CD4-positive, CD25-positive, alpha-beta regulatory T cell (primary cell): ENCODE results near the gene STYX. TPM values are rescaled to one million over a fixed set of nuclear protein-coding genes. Genes with fewer than 3 reads are reported as not detected.
A peak's percentile ranks its signal among the peaks of the same experiment; 100 is the strongest.
"Not testable (repeated sequence)": the region's sequence is repeated elsewhere in the genome, so short reads cannot be mapped to it uniquely, and the experiment has no call there.

Experiments
- ATAC-seq, 2 donors: fragments of 150-1000 bp; cut with Tn5 transposase; one replicate each; pipeline ENCODE4 v1.10.0; 2021; ENCODE audit warnings: low read depth in 2 of 2, moderate number of reproducible peaks in 2 of 2, moderate library complexity in 1 of 2
- DNase-seq, 3 donors: peaks; one replicate each; pipeline versions ENCODE4 v3.0.0 to v3.0.0-alpha.2; 2012 to 2022; ENCODE audit warnings: mixed read lengths in 1 of 3
- H3K27ac ChIP-seq: one replicate; pipeline ENCODE4 v1.7.0; 2013; ENCODE audit warnings: mild to moderate bottlenecking, low read length; ENCODE audit not compliant: insufficient read depth, poor library complexity, severe bottlenecking
- H3K27me3 ChIP-seq: one replicate; pipeline ENCODE4 v1.7.0; 2013; ENCODE audit warnings: low read length; ENCODE audit not compliant: control insufficient read depth, insufficient read depth
- H3K36me3 ChIP-seq: one replicate; pipeline ENCODE4 v1.7.0; 2013; ENCODE audit warnings: mild to moderate bottlenecking, low read length, moderate library complexity; ENCODE audit not compliant: control insufficient read depth, insufficient read depth
- H3K4me1 ChIP-seq: 2 replicates; pipeline ENCODE4 v1.7.0; 2013; ENCODE audit warnings: mild to moderate bottlenecking, low read length; ENCODE audit not compliant: insufficient read depth, control insufficient read depth, poor library complexity, severe bottlenecking
- H3K4me3 ChIP-seq: one replicate; pipeline ENCODE4 v1.7.0; 2013; ENCODE audit warnings: low read depth, mild to moderate bottlenecking, low read length, moderate library complexity
- H3K9me3 ChIP-seq, 2 experiments: 1 replicate in 1 of 2; 2 replicates in 1 of 2; pipeline ENCODE4 v1.7.0; 2013; ENCODE audit warnings: low read length in 2 of 2, mild to moderate bottlenecking in 1 of 2, moderate library complexity in 1 of 2; ENCODE audit not compliant: control insufficient read depth in 2 of 2
- H3K27ac Mint-ChIP-seq, 3 donors: one replicate each; pipeline ENCODE4 v1.8.0; 2020 to 2022; ENCODE audit warnings: mild to moderate bottlenecking in 3 of 3, mixed read lengths in 3 of 3, moderate library complexity in 2 of 3
- H3K27me3 Mint-ChIP-seq: one replicate; pipeline ENCODE4 v1.8.0; 2022; ENCODE audit warnings: mild to moderate bottlenecking, mixed read lengths
- H3K36me3 Mint-ChIP-seq: one replicate; pipeline ENCODE4 v1.8.0; 2020; ENCODE audit warnings: mixed read lengths
- H3K4me1 Mint-ChIP-seq, 4 donors: one replicate each; pipeline ENCODE4 v1.8.0; 2020 to 2022; ENCODE audit warnings: mixed read lengths in 4 of 4, mild to moderate bottlenecking in 1 of 4
- H3K4me3 Mint-ChIP-seq, 4 donors: one replicate each; pipeline ENCODE4 v1.8.0; 2020 to 2022; ENCODE audit warnings: mild to moderate bottlenecking in 4 of 4, mixed read lengths in 4 of 4, moderate library complexity in 3 of 4
- H3K9me3 Mint-ChIP-seq, 7 donors: one replicate each; pipeline ENCODE4 v1.8.0; 2020 to 2022; ENCODE audit warnings: mixed read lengths in 7 of 7, mild to moderate bottlenecking in 3 of 7, moderate library complexity in 2 of 7
- polyA plus RNA-seq, 4 donors: library from polyadenylated mRNA; unstranded; fragments of 300-500 nt; fragmentation: Illumina TruSeq; gene quantifications; one replicate each; pipeline ENCODE4 v1.2.3, GENCODE V29; 2021
- total RNA-seq: library from RNA; stranded (reverse); gene quantifications from one replicate; pipeline ENCODE4 v1.2.3, GENCODE V29; 2022

Gene STYX
- total and polyA plus RNA-seq, 5 donors from 2014 or later: 33.0 to 45.2 (median 37.9) TPM

GRCh38 chr14:52748647-52749292, 18.8 kb downstream of the STYX start:
- no peaks in the 10 kb centered on the region for H3K27me3 Mint-ChIP-seq
- DNase-seq: no peak
- no peak for ATAC-seq
- H3K36me3 ChIP-seq: peaks cover 65% of the 10 kb centered on the region
- H3K27me3 ChIP-seq: no peaks in the 10 kb centered on the region
- no peaks in the 10 kb centered on the region for H3K9me3 ChIP-seq
- no peak overlapping the region for H3K4me3 ChIP-seq
- no peak overlapping the region for H3K27ac ChIP-seq
- peaks cover 31% of the 10 kb centered on the region for H3K4me1 ChIP-seq
- peaks cover 40% of the 10 kb centered on the region for H3K36me3 Mint-ChIP-seq
- no peaks in the 10 kb centered on the region for H3K9me3 Mint-ChIP-seq
- H3K27ac Mint-ChIP-seq: peak overlapping the region in 2 of 3 donors; percentile 77 to 78
- peaks cover 28 to 61% (median 38%) of the 10 kb centered on the region in 4 donors for H3K4me1 Mint-ChIP-seq
- H3K4me3 Mint-ChIP-seq: no peak overlapping the region

- no peaks in the 10 kb centered on the region for H3K27me3 ChIP-seq
- H3K9me3 ChIP-seq: no peaks in the 10 kb centered on the region
- Mint-ChIP-seq H3K4me1 (peaks cover 0 to 16% (median 8%) of the 10 kb centered on the region in 4 donors), H3K27ac (peak overlapping the region in 1 of 3 donors; percentile 88), H3K36me3 (peaks cover 12% of the 10 kb centered on the region), H3K27me3 (no peaks in the 10 kb centered on the region), H3K4me3 (no peak overlapping the region), H3K9me3 (no peaks in the 10 kb centered on the region)
- DNase-seq (no peak), ATAC-seq (no peak)
- H3K27ac ChIP-seq: no peak overlapping the region
- H3K4me1 ChIP-seq: no peaks in the 10 kb centered on the region
- peaks cover 39% of the 10 kb centered on the region for H3K36me3 ChIP-seq
- H3K4me3 ChIP-seq: no peak overlapping the region
Measured at GRCh38 chr14:52755607-52756316, 25.8 kb downstream of the STYX start.

GRCh38 chr14:52759145-52759544, 29.2 kb downstream of the STYX start:
- no peak for DNase-seq
- H3K27ac Mint-ChIP-seq: peak overlapping the region in 2 of 3 donors; percentile 25 to 43
- no peak for ATAC-seq
- H3K4me3 Mint-ChIP-seq: no peak overlapping the region
- H3K4me1 ChIP-seq: peaks cover 10% of the 10 kb centered on the region
- peaks cover 20% of the 10 kb centered on the region for H3K36me3 Mint-ChIP-seq
- H3K27ac ChIP-seq: no peak overlapping the region
- no peak overlapping the region for H3K4me3 ChIP-seq
- no peaks in the 10 kb centered on the region for H3K27me3 ChIP-seq
- peaks cover 10 to 32% (median 14%) of the 10 kb centered on the region in 4 donors for H3K4me1 Mint-ChIP-seq
- H3K27me3 Mint-ChIP-seq: no peaks in the 10 kb centered on the region
- peaks cover 36% of the 10 kb centered on the region for H3K36me3 ChIP-seq
- H3K9me3 ChIP-seq: no peaks in the 10 kb centered on the region
- H3K9me3 Mint-ChIP-seq: no peaks in the 10 kb centered on the region

GRCh38 chr14:52762923-52763322, 33.0 kb downstream of the STYX start:
- ATAC-seq, H3K27me3 Mint-ChIP-seq, H3K27me3 ChIP-seq, H3K9me3 Mint-ChIP-seq, DNase-seq, H3K9me3 ChIP-seq: not testable (repeated sequence)
- peak overlapping the region; percentile 2 to 90 (median 74) for H3K27ac Mint-ChIP-seq
- peaks cover 60% of the 10 kb centered on the region for H3K36me3 ChIP-seq
- peaks cover 10% of the 10 kb centered on the region for H3K4me1 ChIP-seq
- H3K27ac ChIP-seq: peak overlapping the region; percentile 33
- peaks cover 38% of the 10 kb centered on the region for H3K36me3 Mint-ChIP-seq
- peak overlapping the region; percentile 74 for H3K4me3 ChIP-seq
- H3K4me1 Mint-ChIP-seq: peaks cover 13 to 46% (median 23%) of the 10 kb centered on the region in 4 donors
- H3K4me3 Mint-ChIP-seq: peak overlapping the region in 3 of 4 donors; percentile 63 to 86 (median 83)

- peaks cover 57% of the 10 kb centered on the region for H3K36me3 Mint-ChIP-seq
- Histone ChIP-seq H3K36me3 (peaks cover 73% of the 10 kb centered on the region), H3K4me3 (no peak overlapping the region), H3K27me3 (no peaks in the 10 kb centered on the region), H3K27ac (no peak overlapping the region), H3K4me1 (peaks cover 10% of the 10 kb centered on the region), H3K9me3 (no peaks in the 10 kb centered on the region)
- ATAC-seq: no peak
- no peak for DNase-seq
- peaks cover 19 to 43% (median 31%) of the 10 kb centered on the region in 4 donors for H3K4me1 Mint-ChIP-seq
- H3K9me3 Mint-ChIP-seq: peaks cover 0 to 2% (median 0%) of the 10 kb centered on the region in 7 donors
- H3K4me3 Mint-ChIP-seq: no peak overlapping the region
- peak overlapping the region in 2 of 3 donors; percentile 59 to 69 for H3K27ac Mint-ChIP-seq
- H3K27me3 Mint-ChIP-seq: no peaks in the 10 kb centered on the region
Measured at GRCh38 chr14:52767058-52767833, 37.3 kb downstream of the STYX start.

GRCh38 chr14:52769887-52770286, 39.9 kb downstream of the STYX start:
- ATAC-seq (no peak), DNase-seq (no peak)
- peak overlapping the region; percentile 38 to 39 (median 38) for H3K27ac Mint-ChIP-seq
- H3K9me3 ChIP-seq: no peaks in the 10 kb centered on the region
- H3K4me1 ChIP-seq: no peaks in the 10 kb centered on the region
- H3K4me3 Mint-ChIP-seq: no peak overlapping the region
- peaks cover 0 to 2% (median 0%) of the 10 kb centered on the region in 7 donors for H3K9me3 Mint-ChIP-seq
- H3K4me1 Mint-ChIP-seq: peaks cover 12 to 25% (median 25%) of the 10 kb centered on the region in 4 donors
- no peaks in the 10 kb centered on the region for H3K27me3 ChIP-seq
- peaks cover 52% of the 10 kb centered on the region for H3K36me3 Mint-ChIP-seq
- H3K36me3 ChIP-seq: peaks cover 83% of the 10 kb centered on the region
- no peak overlapping the region for H3K27ac ChIP-seq
- no peak overlapping the region for H3K4me3 ChIP-seq
- no peaks in the 10 kb centered on the region for H3K27me3 Mint-ChIP-seq

- no peak overlapping the region for H3K27ac ChIP-seq
- no peaks in the 10 kb centered on the region for H3K4me1 ChIP-seq
- H3K4me3 Mint-ChIP-seq: no peak overlapping the region
- peaks cover 21% of the 10 kb centered on the region for H3K36me3 Mint-ChIP-seq
- no peaks in the 10 kb centered on the region for H3K9me3 ChIP-seq
- DNase-seq: peak in 1 of 3 donors; percentile 25
- H3K36me3 ChIP-seq: peaks cover 50% of the 10 kb centered on the region
- no peaks in the 10 kb centered on the region for H3K27me3 ChIP-seq
- H3K27ac Mint-ChIP-seq: peak overlapping the region in 1 of 3 donors; percentile 64
- H3K27me3 Mint-ChIP-seq: no peaks in the 10 kb centered on the region
- H3K4me3 ChIP-seq: no peak overlapping the region
- H3K9me3 Mint-ChIP-seq: peaks cover 0 to 2% (median 0%) of the 10 kb centered on the region in 7 donors
- peaks cover 10 to 14% (median 11%) of the 10 kb centered on the region in 4 donors for H3K4me1 Mint-ChIP-seq
- ATAC-seq: no peak
Measured at GRCh38 chr14:52776816-52777215, 46.9 kb downstream of the STYX start.
